Stimulated activated CD8-positive, alpha-beta memory T cell treated with anti-CD3 and anti-CD28 coated beads, Interleukin-15, amount 100 ng/mL, for 1 hour (primary cell): ENCODE data around the gene NAT8L.

Experiments
- DNase-seq: peaks from one replicate; pipeline ENCODE4 v3.0.0-alpha.2; 2020; ENCODE audit warnings: low read depth

The NAT8L gene

DNA sequence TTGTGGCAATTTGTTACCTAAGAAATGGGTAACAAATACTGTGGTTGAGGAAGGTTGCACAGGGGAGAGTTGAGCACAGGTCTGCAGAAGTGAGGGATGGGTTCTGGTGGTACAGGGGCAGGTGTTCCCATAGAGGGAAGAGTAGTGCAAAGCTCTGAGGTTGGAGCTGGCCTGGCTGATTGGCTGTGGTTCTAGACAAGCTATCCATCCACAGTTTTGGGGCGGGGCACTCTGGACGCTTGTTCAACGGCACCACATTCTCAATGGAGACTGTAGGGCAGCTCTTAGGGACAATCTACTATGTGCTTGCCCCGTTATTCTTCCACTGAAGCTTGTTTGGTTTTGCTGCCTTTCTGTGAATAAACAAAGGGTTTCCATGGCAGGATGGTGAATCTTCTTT lies 35.4 kb downstream of the NAT8L start:
- DNase-seq: no peak

DNA sequence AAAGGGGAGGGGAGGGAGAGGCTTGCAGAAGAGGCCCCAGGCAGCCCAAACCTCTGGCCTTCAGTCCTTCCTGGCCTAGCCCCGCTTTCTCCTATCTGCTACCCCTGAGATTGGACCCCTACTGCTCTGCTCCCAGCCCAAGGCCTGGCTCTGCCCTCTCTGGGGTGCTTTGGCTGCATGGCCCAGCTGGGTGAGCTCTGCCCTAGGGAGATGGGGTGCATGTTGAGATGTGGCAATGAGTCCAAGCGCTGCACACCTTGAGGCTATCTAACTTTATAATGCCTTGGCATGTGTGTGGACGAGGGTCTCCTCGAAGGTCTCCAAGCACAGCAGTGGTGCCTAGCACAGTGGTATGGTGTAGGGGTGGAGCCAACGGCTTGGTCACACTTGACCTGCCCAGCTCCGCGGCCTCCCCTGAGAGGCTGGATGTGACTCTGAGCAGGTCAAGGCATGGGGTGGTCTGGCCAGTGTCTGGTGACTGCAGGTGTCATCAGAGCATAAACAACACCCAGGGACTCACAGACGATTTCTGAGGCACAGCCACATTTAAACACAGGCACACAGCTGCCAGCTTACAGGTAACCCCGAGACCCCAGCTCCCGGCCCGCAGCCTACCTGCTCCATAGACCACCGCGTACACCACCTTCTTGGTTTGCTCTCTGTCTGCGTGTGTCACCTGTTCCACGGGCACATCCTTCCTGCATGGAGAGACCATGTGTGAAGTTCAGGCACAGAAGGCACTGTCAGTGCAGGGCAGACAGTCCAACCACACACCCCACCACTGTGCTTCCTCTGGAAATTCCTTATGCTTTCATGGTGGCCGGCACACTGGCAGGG lies 36.3 kb downstream of the NAT8L start:
- no peak for DNase-seq

DNA sequence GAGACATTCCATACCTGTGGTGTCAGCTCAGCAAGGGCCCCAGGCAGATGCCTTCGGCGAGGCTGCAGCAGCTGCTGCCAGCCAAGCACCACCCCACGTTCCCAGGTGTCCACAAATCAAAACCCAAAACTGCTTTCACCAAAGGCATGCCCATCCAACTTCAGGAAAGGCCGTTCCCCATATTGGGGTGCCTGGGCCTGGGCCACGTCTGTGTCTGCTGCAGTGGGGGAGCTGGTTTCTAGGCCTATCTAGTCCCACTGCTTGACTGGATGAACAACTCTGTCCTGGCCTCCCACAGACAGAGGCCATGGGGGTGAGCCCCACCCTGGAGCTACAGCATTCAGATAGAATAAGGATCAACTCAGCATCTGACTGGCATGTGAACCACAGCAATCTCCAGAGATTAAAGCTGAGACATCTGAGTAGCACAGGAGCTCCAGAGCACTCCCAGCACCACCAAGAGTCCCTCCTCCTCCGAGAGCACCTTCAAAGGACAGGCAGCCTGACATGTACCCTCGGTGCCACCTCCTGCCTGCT lies 37.0 kb downstream of the NAT8L start:
- no peak for DNase-seq

DNA sequence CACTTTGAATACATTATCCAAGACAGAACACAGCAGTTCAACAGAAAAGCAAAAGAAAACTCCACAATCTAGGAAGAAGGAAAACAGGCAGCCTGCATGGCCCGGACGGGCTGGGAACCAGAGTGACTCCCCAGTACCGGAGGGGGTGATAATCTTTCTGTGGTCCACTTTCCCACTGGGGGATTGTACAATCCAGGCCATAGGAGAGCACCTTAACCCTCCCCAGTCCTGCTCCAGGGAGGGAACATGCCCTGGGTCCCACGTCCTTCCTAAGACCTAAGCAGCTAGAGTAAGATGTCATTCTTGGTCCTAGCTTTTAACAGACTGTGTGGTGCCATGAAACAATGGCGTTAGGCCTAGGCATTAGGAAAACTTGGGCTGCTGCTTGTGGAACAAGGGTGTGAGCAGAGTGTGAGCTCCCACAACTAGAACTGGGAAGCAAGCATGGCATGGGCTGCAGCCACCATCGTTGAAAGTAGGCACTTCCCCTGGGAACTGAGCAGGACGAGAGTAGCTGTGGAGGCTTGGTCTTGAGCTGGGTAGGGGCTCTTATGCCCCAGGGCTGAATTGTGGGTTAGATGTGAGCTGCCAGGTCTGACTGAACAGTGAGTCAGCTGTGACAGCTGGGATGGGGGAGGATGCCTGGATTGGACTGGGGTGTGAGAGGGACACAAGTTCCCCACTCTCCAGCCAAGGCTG lies 42.4 kb downstream of the NAT8L start:
- DNase-seq: no peak

GRCh38 chr4:2102045-2102883 lies 43.1 kb downstream of the NAT8L start:
- DNase-seq: no peak

GRCh38 chr4:2103127-2103842 lies 44.2 kb downstream of the NAT8L start:
- no peak for DNase-seq

DNA sequence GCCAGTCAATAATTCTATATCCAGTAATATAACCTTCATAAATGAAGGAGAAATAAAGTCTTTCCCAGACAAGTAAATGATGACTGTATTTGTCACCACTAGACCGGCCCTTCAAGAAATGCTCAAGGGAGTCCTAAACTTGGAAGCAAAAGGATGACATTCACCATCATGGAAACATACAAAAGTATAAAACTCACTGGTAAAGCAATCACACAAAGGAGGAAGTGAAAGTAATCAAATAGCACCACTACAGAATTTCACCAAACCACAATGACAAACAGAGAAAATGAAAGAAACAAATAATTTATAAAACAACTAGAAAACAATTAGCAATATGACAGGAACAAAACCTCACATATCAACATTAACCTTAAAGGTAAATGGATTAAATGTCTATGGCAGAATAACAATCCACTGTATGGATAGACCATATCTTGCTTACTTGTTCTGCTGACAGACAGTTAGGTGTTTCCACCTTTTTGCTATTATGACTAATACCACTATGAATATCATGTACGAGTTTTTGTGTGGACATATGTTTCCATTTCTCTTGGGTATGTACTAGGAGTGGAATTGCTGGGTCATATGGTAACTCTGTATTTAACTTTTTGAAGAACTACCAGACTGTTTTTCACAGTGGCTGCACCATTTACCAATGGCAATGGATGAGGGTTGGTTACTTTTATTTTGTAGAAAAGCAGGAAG lies 44.9 kb downstream of the NAT8L start:
- DNase-seq: no peak

GRCh38 chr4:2104556-2105345 lies 45.6 kb downstream of the NAT8L start:
- DNase-seq: no peak

GRCh38 chr4:2105559-2105958 lies 46.4 kb downstream of the NAT8L start:
- DNase-seq: no peak

DNA sequence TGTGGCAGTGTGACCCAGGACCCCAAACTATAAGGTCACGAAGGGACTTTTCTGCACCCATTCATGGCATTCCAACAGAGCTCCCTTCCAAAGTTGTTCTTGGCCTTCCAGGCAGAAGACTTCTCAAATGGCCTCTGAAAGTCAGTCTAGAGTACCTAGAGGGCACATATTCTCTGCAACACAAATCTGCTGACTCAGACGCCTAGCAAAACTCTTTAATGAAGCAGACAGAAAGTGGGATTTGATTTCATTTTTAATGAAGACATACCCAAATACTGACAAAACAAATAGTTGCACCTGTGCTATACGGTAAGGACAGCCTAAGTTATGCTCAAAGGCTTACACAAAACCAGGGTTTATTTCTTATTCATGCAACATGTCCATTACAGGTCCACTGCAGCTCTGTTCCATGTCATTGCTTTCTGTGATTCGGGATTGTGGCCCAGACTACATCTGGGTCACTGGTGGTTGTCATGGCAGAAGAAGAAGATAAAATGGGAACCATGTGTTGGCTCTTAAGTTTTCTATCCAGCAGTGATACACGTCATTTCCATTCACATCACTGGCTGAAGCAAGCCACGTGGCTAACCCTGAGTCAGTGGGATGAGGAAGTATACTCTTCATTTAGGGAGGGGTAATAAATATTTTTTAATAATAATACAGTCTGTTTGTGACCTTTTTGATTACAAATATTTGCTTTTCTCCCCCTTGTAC lies 57.7 kb downstream of the NAT8L start:
- DNase-seq: no peak
